Activated gamma-delta T cell treated with Interleukin-2 at 50 U/mL for 16 hours (primary cell): Measurements from ENCODE around the gene CLEC2L.

Source experiments
- DNase-seq: peaks from one replicate; pipeline ENCODE4 v3.0.0-alpha.2; 2020

The CLEC2L gene

GRCh38 chr7:139523199-139523941, at the start of gene CLEC2L:
Gene CLEC2L, plus strand, starts transcription at chr7:139523685. Its CDS starts 243 bp downstream, at chr7:139523928.
- DNase-seq = no peak

- DNase-seq = no peak
Measured at GRCh38 chr7:139476139-139476538, 47.3 kb upstream of the CLEC2L start.

- no peak for DNase-seq
Measured at GRCh38 chr7:139476891-139477290, 46.6 kb upstream of the CLEC2L start.

- no peak for DNase-seq
Measured at GRCh38 chr7:139479620-139480019, 43.9 kb upstream of the CLEC2L start.

- no peak for DNase-seq
Measured at GRCh38 chr7:139481364-139481763, 42.1 kb upstream of the CLEC2L start.

GRCh38 chr7:139482122-139482521, 41.4 kb upstream of the CLEC2L start:
- DNase-seq = no peak

- DNase-seq = no peak
Measured at GRCh38 chr7:139482662-139483466, 40.6 kb upstream of the CLEC2L start.

- no peak for DNase-seq
Measured at GRCh38 chr7:139487366-139488080, 36.0 kb upstream of the CLEC2L start.

GRCh38 chr7:139488810-139489209, 34.7 kb upstream of the CLEC2L start:
- no peak for DNase-seq

GRCh38 chr7:139490130-139490529, 33.4 kb upstream of the CLEC2L start:
- DNase-seq = no peak

- no peak for DNase-seq
Measured at GRCh38 chr7:139492293-139492692, 31.2 kb upstream of the CLEC2L start.

GRCh38 chr7:139494835-139495579, 28.5 kb upstream of the CLEC2L start:
- no peak for DNase-seq

GRCh38 chr7:139495580-139496125, 27.8 kb upstream of the CLEC2L start:
- no peak for DNase-seq

GRCh38 chr7:139496528-139496927, 27.0 kb upstream of the CLEC2L start:
- DNase-seq = no peak

- DNase-seq = no peak
Measured at GRCh38 chr7:139500770-139501138, 22.7 kb upstream of the CLEC2L start.

GRCh38 chr7:139502226-139502625, 21.3 kb upstream of the CLEC2L start:
- DNase-seq = no peak

GRCh38 chr7:139505563-139505962, 17.9 kb upstream of the CLEC2L start:
- DNase-seq = no peak

GRCh38 chr7:139509535-139509934, 13.9 kb upstream of the CLEC2L start:
- no peak for DNase-seq

- no peak for DNase-seq
Measured at GRCh38 chr7:139511315-139511714, 12.2 kb upstream of the CLEC2L start.

- no peak for DNase-seq
Measured at GRCh38 chr7:139515266-139515665, 8.2 kb upstream of the CLEC2L start.

- DNase-seq = no peak
Measured at GRCh38 chr7:139521439-139521838, 2.0 kb upstream of the CLEC2L start.

- DNase-seq = no peak
Measured at GRCh38 chr7:139522830-139523198, 671 bp upstream of the CLEC2L start.
